Measurements from ENCODE around the gene SNRNP48.

DNA sequence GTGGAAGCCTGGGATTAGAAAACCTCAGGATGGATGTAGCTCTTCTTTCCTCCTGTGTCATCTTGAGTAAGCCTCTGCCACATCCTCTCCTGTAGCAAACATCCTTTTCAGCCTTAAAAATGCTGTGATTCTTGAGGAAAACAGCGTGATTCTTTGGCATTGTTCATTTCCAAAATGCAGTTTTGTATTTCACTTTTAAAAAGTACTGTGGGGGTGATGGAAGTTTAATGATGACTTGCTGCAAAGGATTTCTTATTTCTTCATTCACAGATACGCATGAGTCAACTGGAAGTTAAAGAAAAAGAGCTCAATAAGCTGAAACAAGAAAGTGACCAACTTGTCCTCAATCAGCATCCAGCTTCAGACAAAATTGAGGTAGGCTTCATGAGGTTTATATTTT lies 23.9 kb upstream of the SNRNP48 start:
- TF ChIP-seq, protein P1, sequence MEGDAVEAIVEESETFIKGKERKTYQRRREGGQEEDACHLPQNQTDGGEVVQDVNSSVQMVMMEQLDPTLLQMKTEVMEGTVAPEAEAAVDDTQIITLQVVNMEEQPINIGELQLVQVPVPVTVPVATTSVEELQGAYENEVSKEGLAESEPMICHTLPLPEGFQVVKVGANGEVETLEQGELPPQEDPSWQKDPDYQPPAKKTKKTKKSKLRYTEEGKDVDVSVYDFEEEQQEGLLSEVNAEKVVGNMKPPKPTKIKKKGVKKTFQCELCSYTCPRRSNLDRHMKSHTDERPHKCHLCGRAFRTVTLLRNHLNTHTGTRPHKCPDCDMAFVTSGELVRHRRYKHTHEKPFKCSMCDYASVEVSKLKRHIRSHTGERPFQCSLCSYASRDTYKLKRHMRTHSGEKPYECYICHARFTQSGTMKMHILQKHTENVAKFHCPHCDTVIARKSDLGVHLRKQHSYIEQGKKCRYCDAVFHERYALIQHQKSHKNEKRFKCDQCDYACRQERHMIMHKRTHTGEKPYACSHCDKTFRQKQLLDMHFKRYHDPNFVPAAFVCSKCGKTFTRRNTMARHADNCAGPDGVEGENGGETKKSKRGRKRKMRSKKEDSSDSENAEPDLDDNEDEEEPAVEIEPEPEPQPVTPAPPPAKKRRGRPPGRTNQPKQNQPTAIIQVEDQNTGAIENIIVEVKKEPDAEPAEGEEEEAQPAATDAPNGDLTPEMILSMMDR (conservative IDR thresholded peaks at IDR 0.05; ENCODE audit: low read depth, low read length), result no peak
- TF ChIP-seq POLR2A (IDR thresholded peaks at IDR 0.05; ENCODE audit: low read depth, low read length), result no peak
- TF ChIP-seq, protein P2, sequence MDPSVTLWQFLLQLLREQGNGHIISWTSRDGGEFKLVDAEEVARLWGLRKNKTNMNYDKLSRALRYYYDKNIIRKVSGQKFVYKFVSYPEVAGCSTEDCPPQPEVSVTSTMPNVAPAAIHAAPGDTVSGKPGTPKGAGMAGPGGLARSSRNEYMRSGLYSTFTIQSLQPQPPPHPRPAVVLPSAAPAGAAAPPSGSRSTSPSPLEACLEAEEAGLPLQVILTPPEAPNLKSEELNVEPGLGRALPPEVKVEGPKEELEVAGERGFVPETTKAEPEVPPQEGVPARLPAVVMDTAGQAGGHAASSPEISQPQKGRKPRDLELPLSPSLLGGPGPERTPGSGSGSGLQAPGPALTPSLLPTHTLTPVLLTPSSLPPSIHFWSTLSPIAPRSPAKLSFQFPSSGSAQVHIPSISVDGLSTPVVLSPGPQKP (IDR thresholded peaks at IDR 0.05; ENCODE audit: borderline replicate concordance, low read depth, low read length), result no peak
- TF ChIP-seq SMC3 (IDR thresholded peaks at IDR 0.05; ENCODE audit: low read depth, low read length), result no peak
- TF ChIP-seq RFX5 (IDR thresholded peaks at IDR 0.05; ENCODE audit: low read depth, low read length), result no peak
- no peak for TF ChIP-seq FOS (IDR thresholded peaks at IDR 0.05; ENCODE audit: low read depth, low read length)
- TF ChIP-seq CEBPB (IDR thresholded peaks at IDR 0.05; ENCODE audit: low read depth, low read length), result peak; percentile 11; the same call in 1 of the 2 replicates
- TF ChIP-seq MAFK (IDR thresholded peaks at IDR 0.05; ENCODE audit: low read depth, low read length), result no peak
- TF ChIP-seq RAD21 (IDR thresholded peaks at IDR 0.05; ENCODE audit: low read length), result no peak
- TF ChIP-seq BHLHE40 (IDR thresholded peaks at IDR 0.05; ENCODE audit: low read depth, low read length), result no peak
